ENCODE measurements around the gene MCF2L.
A peak's percentile ranks its signal among the peaks of the same experiment; 100 is the strongest.
"Not testable (repeated sequence)": the region's sequence is repeated elsewhere in the genome, so short reads cannot be mapped to it uniquely, and the experiment has no call there.

MCF2L gene

DNA sequence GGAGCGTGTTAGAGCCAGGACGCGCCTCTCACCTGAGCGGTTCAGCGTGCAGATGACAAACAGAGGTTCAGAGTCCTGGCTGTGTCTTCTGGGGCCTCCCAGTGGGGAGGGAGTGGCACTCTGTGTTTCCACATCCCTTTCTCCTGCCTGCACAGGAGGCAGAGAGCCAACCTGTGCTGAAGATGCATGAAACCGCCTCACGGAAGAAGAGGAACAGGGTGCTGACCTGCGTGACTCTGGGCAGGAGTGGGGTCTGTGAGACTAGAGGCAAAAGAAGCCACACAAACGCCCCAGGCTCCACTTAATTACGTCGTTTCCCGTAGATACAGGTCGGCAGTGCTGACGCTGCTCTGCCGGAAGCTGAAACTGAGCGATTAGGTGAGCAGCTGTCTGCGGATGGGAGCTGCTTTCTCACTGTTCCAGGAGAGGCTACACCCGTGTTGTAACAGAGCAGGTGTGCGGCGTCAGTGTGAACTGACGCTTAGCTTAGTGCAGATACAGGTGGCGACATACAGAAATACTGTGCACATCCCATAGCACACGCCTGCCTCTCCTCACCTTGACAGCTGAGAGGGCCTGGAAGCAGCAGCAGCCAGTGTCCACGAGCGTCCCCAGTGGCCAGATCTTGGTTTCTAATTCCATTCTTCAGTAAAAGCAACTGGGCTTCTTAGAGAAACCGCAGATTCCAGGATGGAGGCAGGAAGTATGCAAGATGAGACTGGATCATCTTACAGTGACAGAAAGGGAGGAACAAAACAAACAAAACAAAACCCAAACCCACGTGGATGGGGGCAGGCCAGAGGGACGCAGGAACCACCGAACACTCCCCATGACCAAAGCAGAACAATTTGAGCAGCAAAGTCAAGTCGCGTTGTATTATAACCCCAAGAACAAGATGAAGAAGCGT is 37.7 kb upstream of the MCF2L start:
- H3K9me3 ChIP-seq (ENCODE audit: control insufficient read depth in 2 of 2, low read length in 2 of 2): peaks cover 0 to 2% of the 10 kb centered on the region in 2 donors
- H3K4me1 ChIP-seq (ENCODE audit: control insufficient read depth in 2 of 2, insufficient read depth in 2 of 2, low read length in 2 of 2): peaks cover 18 to 23% of the 10 kb centered on the region in 2 donors
- H3K27ac ChIP-seq (ENCODE audit: low read depth in 2 of 2, low read length in 2 of 2): peak overlapping the region; percentile 18 to 43
- peak overlapping the region; percentile 53 to 62 for H3K4me3 ChIP-seq (ENCODE audit: low read length in 2 of 2)
- H3K27me3 ChIP-seq (ENCODE audit: control insufficient read depth in 2 of 2, insufficient read depth in 2 of 2, low read length in 2 of 2): peaks cover 0 to 3% of the 10 kb centered on the region in 2 donors
- peak overlapping the region in 1 of 2 donors; percentile 26 for H3K9ac ChIP-seq (ENCODE audit: low read depth in 1 of 2, low read length in 2 of 2)
- no peaks in the 10 kb centered on the region for H3K36me3 ChIP-seq (ENCODE audit: control insufficient read depth in 2 of 2, insufficient read depth in 2 of 2, low read length in 2 of 2)

DNA sequence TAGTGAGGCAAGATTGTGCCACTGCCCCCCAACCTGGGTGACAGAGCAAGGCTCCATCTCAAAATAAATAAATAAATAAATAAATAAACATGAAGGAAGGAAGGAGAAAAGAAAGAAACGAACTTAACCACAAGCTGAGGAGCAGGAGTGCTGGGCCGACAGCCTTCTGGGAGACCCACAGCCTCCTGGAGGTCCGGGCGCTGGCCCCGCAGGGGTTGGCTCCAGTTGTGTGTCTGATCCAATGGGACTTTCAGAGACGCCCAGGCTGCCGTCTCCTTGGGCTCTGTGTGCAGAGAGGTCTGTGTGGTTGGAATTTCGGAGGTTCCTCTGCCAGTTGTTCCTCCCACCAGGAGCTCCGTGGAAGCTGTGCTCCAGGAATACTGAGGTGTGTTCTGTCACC is 36.0 kb upstream of the MCF2L start:
- Histone ChIP-seq H3K4me3 (ENCODE audit: low read length in 2 of 2) (no peak overlapping the region), H3K9me3 (ENCODE audit: control insufficient read depth in 2 of 2, low read length in 2 of 2) (no peaks in the 10 kb centered on the region), H3K27me3 (ENCODE audit: control insufficient read depth in 2 of 2, insufficient read depth in 2 of 2, low read length in 2 of 2) (peaks cover 0 to 3% of the 10 kb centered on the region in 2 donors), H3K36me3 (ENCODE audit: control insufficient read depth in 2 of 2, insufficient read depth in 2 of 2, low read length in 2 of 2) (no peaks in the 10 kb centered on the region), H3K9ac (ENCODE audit: low read depth in 1 of 2, low read length in 2 of 2) (no peak overlapping the region), H3K27ac (ENCODE audit: low read depth in 2 of 2, low read length in 2 of 2) (no peak overlapping the region), H3K4me1 (ENCODE audit: control insufficient read depth in 2 of 2, insufficient read depth in 2 of 2, low read length in 2 of 2) (peaks cover 19 to 23% of the 10 kb centered on the region in 2 donors)

DNA sequence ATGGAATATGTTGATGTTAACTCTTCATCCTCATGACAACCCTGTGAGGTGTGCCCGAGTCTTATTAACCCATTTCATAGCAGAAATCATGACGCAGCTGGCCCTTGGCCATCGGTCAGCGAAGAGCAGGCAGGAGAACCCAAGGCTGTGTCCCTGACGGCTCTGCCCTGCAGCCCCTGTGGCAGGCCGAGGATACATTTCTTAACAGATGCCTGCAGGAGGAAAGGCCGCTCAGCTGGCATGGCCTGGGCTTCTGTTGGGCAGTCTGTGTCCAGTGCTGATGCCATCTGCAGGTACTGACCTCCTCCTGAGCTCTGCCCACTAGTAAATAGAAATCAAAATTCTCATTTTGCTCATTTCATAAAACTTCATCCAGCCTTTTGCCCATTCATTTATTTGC is 35.4 kb upstream of the MCF2L start:
- Histone ChIP-seq H3K4me1 (ENCODE audit: control insufficient read depth in 2 of 2, insufficient read depth in 2 of 2, low read length in 2 of 2) (peaks cover 18 to 22% of the 10 kb centered on the region in 2 donors), H3K9ac (ENCODE audit: low read depth in 1 of 2, low read length in 2 of 2) (no peak overlapping the region), H3K27ac (ENCODE audit: low read depth in 2 of 2, low read length in 2 of 2) (no peak overlapping the region), H3K9me3 (ENCODE audit: control insufficient read depth in 2 of 2, low read length in 2 of 2) (no peaks in the 10 kb centered on the region), H3K4me3 (ENCODE audit: low read length in 2 of 2) (no peak overlapping the region), H3K27me3 (ENCODE audit: control insufficient read depth in 2 of 2, insufficient read depth in 2 of 2, low read length in 2 of 2) (peaks cover 0 to 3% of the 10 kb centered on the region in 2 donors), H3K36me3 (ENCODE audit: control insufficient read depth in 2 of 2, insufficient read depth in 2 of 2, low read length in 2 of 2) (no peaks in the 10 kb centered on the region)

DNA sequence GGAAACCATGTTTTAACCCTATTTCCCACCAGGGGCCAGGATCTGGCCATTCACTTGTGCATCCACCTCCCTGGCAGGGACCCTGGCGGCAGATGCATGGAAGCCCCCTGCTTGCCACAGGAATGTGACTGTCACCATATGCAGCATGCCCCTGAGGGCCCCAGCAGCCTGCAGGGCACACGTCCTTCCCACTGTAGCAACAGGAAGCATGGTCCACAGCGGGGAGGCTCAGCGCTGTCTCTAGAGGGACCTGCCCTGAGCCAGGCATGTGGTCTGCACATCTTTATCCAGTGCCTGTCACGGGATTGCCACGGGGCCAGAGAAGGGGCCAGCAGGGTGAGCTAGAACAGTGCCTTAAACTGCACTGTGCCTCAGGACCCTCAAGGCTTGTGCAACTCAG is 34.9 kb upstream of the MCF2L start:
- H3K36me3 ChIP-seq (ENCODE audit: control insufficient read depth in 2 of 2, insufficient read depth in 2 of 2, low read length in 2 of 2): no peaks in the 10 kb centered on the region

DNA sequence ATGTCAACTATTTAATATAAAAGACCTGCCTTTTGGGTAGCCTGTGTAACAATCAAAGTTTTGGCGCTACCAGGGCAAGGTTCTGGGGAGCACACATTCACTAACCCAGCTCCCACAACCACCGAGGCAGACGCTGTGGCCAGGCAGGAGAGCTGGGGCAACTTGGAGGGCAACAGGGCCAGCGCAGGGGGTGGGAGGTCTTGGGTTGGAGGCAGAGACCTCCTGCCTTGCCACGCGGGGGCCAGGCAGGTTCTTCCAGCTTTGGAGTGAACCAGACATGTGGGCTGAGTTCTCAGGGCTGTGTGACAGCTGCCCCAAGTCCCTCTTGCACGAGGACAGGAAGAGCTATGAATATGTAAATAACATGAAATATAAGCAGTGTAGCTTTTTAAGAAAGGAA is 30.3 kb upstream of the MCF2L start:
- Histone ChIP-seq H3K4me1 (ENCODE audit: control insufficient read depth in 2 of 2, insufficient read depth in 2 of 2, low read length in 2 of 2) (peaks cover 0 to 7% of the 10 kb centered on the region in 2 donors), H3K4me3 (ENCODE audit: low read length in 2 of 2) (no peak overlapping the region), H3K9ac (ENCODE audit: low read depth in 1 of 2, low read length in 2 of 2) (no peak overlapping the region), H3K9me3 (ENCODE audit: control insufficient read depth in 2 of 2, low read length in 2 of 2) (no peaks in the 10 kb centered on the region), H3K27me3 (ENCODE audit: control insufficient read depth in 2 of 2, insufficient read depth in 2 of 2, low read length in 2 of 2) (no peaks in the 10 kb centered on the region), H3K27ac (ENCODE audit: low read depth in 2 of 2, low read length in 2 of 2) (no peak overlapping the region), H3K36me3 (ENCODE audit: control insufficient read depth in 2 of 2, insufficient read depth in 2 of 2, low read length in 2 of 2) (no peaks in the 10 kb centered on the region)

More for the DNA sequence above, 34.9 kb upstream of the MCF2L start:
- Histone ChIP-seq H3K9ac (ENCODE audit: low read depth in 1 of 2, low read length in 2 of 2) (no peak overlapping the region), H3K27ac (ENCODE audit: low read depth in 2 of 2, low read length in 2 of 2) (no peak overlapping the region), H3K9me3 (ENCODE audit: control insufficient read depth in 2 of 2, low read length in 2 of 2) (no peaks in the 10 kb centered on the region), H3K4me1 (ENCODE audit: control insufficient read depth in 2 of 2, insufficient read depth in 2 of 2, low read length in 2 of 2) (peaks cover 13 to 18% of the 10 kb centered on the region in 2 donors), H3K4me3 (ENCODE audit: low read length in 2 of 2) (no peak overlapping the region), H3K27me3 (ENCODE audit: control insufficient read depth in 2 of 2, insufficient read depth in 2 of 2, low read length in 2 of 2) (peaks cover 0 to 3% of the 10 kb centered on the region in 2 donors)

DNA sequence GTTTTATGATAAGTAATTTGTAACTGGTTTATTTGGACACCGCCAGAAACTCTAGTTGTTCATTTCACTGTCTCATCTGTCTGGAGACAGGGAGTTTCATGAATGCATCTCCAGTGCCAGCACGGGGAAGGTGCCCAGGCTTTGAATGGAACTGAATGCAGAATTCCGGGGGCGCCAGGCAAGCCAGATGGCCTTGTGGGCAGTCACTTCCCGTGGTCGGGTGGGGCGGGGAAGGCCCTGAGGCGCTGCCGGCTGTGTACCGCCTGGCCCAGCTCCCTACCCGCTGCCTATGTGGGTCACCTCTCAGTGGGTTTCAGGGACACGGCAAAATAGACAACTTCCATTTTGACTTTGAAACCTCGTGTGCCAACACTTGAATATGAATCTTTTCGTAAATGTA is 28.8 kb upstream of the MCF2L start:
- Histone ChIP-seq H3K9me3 (ENCODE audit: control insufficient read depth in 2 of 2, low read length in 2 of 2) (no peaks in the 10 kb centered on the region), H3K27ac (ENCODE audit: low read depth in 2 of 2, low read length in 2 of 2) (no peak overlapping the region), H3K4me3 (ENCODE audit: low read length in 2 of 2) (no peak overlapping the region), H3K9ac (ENCODE audit: low read depth in 1 of 2, low read length in 2 of 2) (no peak overlapping the region), H3K36me3 (ENCODE audit: control insufficient read depth in 2 of 2, insufficient read depth in 2 of 2, low read length in 2 of 2) (no peaks in the 10 kb centered on the region), H3K4me1 (ENCODE audit: control insufficient read depth in 2 of 2, insufficient read depth in 2 of 2, low read length in 2 of 2) (peaks cover 4 to 9% of the 10 kb centered on the region in 2 donors), H3K27me3 (ENCODE audit: control insufficient read depth in 2 of 2, insufficient read depth in 2 of 2, low read length in 2 of 2) (peaks cover 0 to 2% of the 10 kb centered on the region in 2 donors)

DNA sequence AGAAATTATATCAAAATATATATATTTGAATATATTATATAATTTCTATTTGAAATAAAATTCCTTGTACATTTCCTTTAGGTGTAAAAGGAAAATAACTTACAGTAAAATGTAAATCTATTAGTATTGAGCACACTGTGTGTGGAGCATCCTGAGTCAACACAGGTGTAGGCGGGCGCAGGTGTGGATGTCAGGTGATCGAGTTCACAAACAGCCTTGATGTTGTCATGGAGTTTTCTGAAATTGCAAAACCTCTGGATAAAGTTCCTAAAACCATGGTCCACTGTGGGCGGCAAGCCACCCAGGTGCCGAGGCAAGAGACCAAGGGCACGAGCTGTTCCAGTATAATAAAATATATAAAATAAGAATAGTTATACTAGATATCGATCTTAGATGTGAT is 27.7 kb upstream of the MCF2L start:
- Histone ChIP-seq H3K36me3 (ENCODE audit: control insufficient read depth in 2 of 2, insufficient read depth in 2 of 2, low read length in 2 of 2) (no peaks in the 10 kb centered on the region), H3K4me1 (ENCODE audit: control insufficient read depth in 2 of 2, insufficient read depth in 2 of 2, low read length in 2 of 2) (peaks cover 4 to 7% of the 10 kb centered on the region in 2 donors), H3K27ac (ENCODE audit: low read depth in 2 of 2, low read length in 2 of 2) (no peak overlapping the region), H3K4me3 (ENCODE audit: low read length in 2 of 2) (no peak overlapping the region), H3K9ac (ENCODE audit: low read depth in 1 of 2, low read length in 2 of 2) (no peak overlapping the region), H3K27me3 (ENCODE audit: control insufficient read depth in 2 of 2, insufficient read depth in 2 of 2, low read length in 2 of 2) (peaks cover 0 to 2% of the 10 kb centered on the region in 2 donors), H3K9me3 (ENCODE audit: control insufficient read depth in 2 of 2, low read length in 2 of 2) (no peaks in the 10 kb centered on the region)

DNA sequence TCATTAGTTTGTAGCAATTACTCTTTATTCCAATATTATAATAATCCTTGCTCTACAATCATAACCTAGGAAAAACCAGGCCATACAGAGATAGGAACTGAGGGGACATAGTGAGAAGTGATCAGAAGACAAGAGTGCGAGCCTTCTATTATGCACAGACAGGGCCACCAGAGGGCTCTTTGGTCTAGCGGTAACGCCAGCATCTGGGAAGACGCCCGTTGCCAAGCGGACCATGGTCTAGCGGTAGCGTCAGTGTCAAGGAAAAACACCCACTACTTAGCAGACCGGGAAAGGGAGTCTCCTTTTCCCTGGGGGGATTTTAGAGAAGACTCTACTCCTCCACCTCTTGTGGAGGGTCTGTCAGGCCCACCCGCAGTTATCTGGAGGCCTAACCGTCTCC is 27.2 kb upstream of the MCF2L start:
- not testable (repeated sequence) for H3K9ac ChIP-seq (ENCODE audit: low read depth in 1 of 2, low read length in 2 of 2); H3K4me3 ChIP-seq (ENCODE audit: low read length in 2 of 2); H3K36me3 ChIP-seq (ENCODE audit: control insufficient read depth in 2 of 2, insufficient read depth in 2 of 2, low read length in 2 of 2); H3K27ac ChIP-seq (ENCODE audit: low read depth in 2 of 2, low read length in 2 of 2); H3K4me1 ChIP-seq (ENCODE audit: control insufficient read depth in 2 of 2, insufficient read depth in 2 of 2, low read length in 2 of 2); H3K27me3 ChIP-seq (ENCODE audit: control insufficient read depth in 2 of 2, insufficient read depth in 2 of 2, low read length in 2 of 2); H3K9me3 ChIP-seq (ENCODE audit: control insufficient read depth in 2 of 2, low read length in 2 of 2)

DNA sequence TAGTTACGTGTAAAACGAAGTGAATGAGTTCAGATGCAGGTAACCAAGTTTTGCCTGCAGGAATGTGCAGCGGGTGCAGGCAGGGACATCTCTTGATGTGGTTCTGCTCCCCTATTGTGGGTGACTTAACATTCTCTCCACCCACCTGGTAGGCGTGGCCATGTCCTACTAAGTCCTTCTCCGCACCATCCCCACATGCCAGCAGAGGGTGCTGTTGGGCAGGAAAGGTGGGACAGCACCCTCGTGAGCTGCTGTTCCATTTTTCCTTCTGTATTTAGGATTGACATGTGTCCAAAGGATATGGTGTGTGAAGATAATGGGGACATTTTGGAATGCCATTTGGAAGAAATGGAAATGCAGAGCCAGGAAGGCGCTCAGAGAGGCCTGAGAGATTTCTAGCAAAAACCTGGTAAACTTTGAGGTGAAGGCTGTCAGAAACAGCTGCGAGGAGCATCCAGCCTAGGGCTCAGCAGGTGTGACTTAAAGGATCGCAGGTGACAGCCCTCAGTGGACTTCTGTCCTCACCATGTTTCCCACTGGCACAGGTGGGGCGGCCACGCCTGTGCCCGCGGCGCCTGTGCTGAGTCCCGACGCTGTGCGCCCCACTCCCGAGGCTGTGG is 26.2 kb upstream of the MCF2L start:
- Histone ChIP-seq H3K4me3 (ENCODE audit: low read length in 2 of 2) (peak overlapping the region; percentile 62 to 72), H3K9me3 (ENCODE audit: control insufficient read depth in 2 of 2, low read length in 2 of 2) (no peaks in the 10 kb centered on the region), H3K4me1 (ENCODE audit: control insufficient read depth in 2 of 2, insufficient read depth in 2 of 2, low read length in 2 of 2) (peaks cover 4 to 7% of the 10 kb centered on the region in 2 donors), H3K27ac (ENCODE audit: low read depth in 2 of 2, low read length in 2 of 2) (peak overlapping the region; percentile 28 to 43), H3K9ac (ENCODE audit: low read depth in 1 of 2, low read length in 2 of 2) (peak overlapping the region in 1 of 2 donors; percentile 46), H3K36me3 (ENCODE audit: control insufficient read depth in 2 of 2, insufficient read depth in 2 of 2, low read length in 2 of 2) (no peaks in the 10 kb centered on the region), H3K27me3 (ENCODE audit: control insufficient read depth in 2 of 2, insufficient read depth in 2 of 2, low read length in 2 of 2) (peaks cover 0 to 2% of the 10 kb centered on the region in 2 donors)

All from mucosa of rectum (tissue), 2 donors.